ENCODE results near the gene C3.
"Not testable (repeated sequence)": the region's sequence is repeated elsewhere in the genome, so short reads cannot be mapped to it uniquely, and the experiment has no call there.

The C3 gene

GRCh38 chr19:6656390-6656789 is 64.1 kb downstream of the C3 start:
- DNase-seq = not testable (repeated sequence)

- DNase-seq = no peak
Observed at GRCh38 chr19:6654347-6655310, 65.8 kb downstream of the C3 start.

- DNase-seq = no peak
Observed at GRCh38 chr19:6652805-6653094, 67.7 kb downstream of the C3 start.

- DNase-seq = no peak
Observed at GRCh38 chr19:6651965-6652804, 68.3 kb downstream of the C3 start.

- no peak for DNase-seq
Observed at GRCh38 chr19:6649185-6649584, 71.3 kb downstream of the C3 start.

- DNase-seq = no peak
Observed at GRCh38 chr19:6648141-6648715, 72.2 kb downstream of the C3 start.

GRCh38 chr19:6644796-6645195 is 75.7 kb downstream of the C3 start:
- no peak for DNase-seq

GRCh38 chr19:6640333-6640732 is 80.1 kb downstream of the C3 start:
- not testable (repeated sequence) for DNase-seq

GRCh38 chr19:6639439-6639838 is 81.0 kb downstream of the C3 start:
- DNase-seq = no peak

GRCh38 chr19:6633456-6633813 is 87.0 kb downstream of the C3 start:
- not testable (repeated sequence) for DNase-seq

GRCh38 chr19:6632747-6633455 is 87.5 kb downstream of the C3 start:
- DNase-seq = peak in 1 of 2 donors; percentile 30

- DNase-seq = peak; percentile 19 to 88
Observed at GRCh38 chr19:6632002-6632621, 88.3 kb downstream of the C3 start.
